Brain microvascular endothelial cell (primary cell): ENCODE results near the gene P2RY1.

ENCODE experiments used
- DNase-seq: peaks from one replicate; pipeline ENCODE4 v3.0.0-alpha.2; 2020
- H3K27ac ChIP-seq: fragments of 250-450 bp; sonication (Bioruptor Pico); 2 replicates; pipeline ENCODE4 v1.5.1; 2020; ENCODE audit warnings: mild to moderate bottlenecking, moderate library complexity
- H3K27me3 ChIP-seq: fragments of 250-450 bp; sonication (Bioruptor Pico); replicated peaks from 2 replicates; pipeline ENCODE4 v1.5.1; 2020; ENCODE audit warnings: mild to moderate bottlenecking
- H3K36me3 ChIP-seq: fragments of 250-450 bp; sonication (Bioruptor Pico); replicated peaks from 2 replicates; pipeline ENCODE4 v1.5.1; 2020; ENCODE audit warnings: mild to moderate bottlenecking
- H3K4me3 ChIP-seq: 2 replicates; pipeline ENCODE4 v1.5.1; 2011; ENCODE audit warnings: low read depth, mild to moderate bottlenecking, control low read depth, low read length, moderate library complexity
- in situ Hi-C: cut with HindIII; loops from 2 replicates; pipeline ENCODE4 v1.10.0; 2017; ENCODE audit warnings: low sequenced_read_pairs, low pct_ligation_motif_present
- TF ChIP-seq, protein P1 (sequence below): IDR thresholded peaks from 2 replicates; pipeline ENCODE4 v1.5.1; 2011; ENCODE audit warnings: low read depth, mild to moderate bottlenecking, moderate library complexity, low read length, control low read depth, inconsistent platforms; ENCODE audit errors: missing control alignments

Gene P2RY1

DNA sequence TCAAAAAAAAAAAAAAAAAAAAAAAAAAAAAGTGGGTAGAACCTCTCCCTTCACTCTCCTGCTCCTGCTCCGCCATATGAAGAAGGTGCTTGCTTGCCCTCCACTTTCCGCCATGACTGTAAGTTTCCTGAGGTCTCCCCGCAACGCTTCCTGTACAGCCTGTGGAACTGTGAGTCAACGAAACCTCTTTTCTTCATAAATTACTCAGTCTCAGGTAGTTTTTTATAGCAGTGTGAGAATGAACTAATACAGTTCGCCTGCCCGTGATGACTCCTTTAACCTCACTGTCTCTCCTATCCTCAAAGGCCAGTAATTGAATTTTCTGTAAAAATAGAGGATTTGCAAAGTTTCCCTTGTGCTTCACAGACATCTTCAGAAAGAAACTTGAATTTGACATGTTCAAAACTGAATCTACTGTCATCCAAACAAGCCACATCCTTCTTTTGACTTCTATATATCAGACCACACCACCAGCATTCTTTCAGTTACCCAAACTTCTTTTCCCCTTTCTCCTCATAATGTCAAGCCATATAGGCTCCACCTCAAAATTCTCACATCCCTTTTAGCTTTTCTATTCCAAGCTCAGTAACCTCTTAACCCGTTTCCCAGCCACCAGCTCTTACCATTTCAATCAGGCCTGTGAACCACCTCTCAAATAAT lies 44.3 kb downstream of the P2RY1 start:
- no peaks in the 10 kb centered on the region for H3K36me3 ChIP-seq
- TF ChIP-seq, protein P1, sequence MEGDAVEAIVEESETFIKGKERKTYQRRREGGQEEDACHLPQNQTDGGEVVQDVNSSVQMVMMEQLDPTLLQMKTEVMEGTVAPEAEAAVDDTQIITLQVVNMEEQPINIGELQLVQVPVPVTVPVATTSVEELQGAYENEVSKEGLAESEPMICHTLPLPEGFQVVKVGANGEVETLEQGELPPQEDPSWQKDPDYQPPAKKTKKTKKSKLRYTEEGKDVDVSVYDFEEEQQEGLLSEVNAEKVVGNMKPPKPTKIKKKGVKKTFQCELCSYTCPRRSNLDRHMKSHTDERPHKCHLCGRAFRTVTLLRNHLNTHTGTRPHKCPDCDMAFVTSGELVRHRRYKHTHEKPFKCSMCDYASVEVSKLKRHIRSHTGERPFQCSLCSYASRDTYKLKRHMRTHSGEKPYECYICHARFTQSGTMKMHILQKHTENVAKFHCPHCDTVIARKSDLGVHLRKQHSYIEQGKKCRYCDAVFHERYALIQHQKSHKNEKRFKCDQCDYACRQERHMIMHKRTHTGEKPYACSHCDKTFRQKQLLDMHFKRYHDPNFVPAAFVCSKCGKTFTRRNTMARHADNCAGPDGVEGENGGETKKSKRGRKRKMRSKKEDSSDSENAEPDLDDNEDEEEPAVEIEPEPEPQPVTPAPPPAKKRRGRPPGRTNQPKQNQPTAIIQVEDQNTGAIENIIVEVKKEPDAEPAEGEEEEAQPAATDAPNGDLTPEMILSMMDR, result no peak
- H3K4me3 ChIP-seq, result no peak overlapping the region
- no peak overlapping the region for H3K27ac ChIP-seq
- DNase-seq, result no peak
- in situ Hi-C loops, result no loop called here
- H3K27me3 ChIP-seq, result no peaks in the 10 kb centered on the region

GRCh38 chr3:152879790-152880174 lies 44.9 kb downstream of the P2RY1 start:
- Histone ChIP-seq H3K27ac (no peak overlapping the region), H3K27me3 (no peaks in the 10 kb centered on the region), H3K4me3 (no peak overlapping the region), H3K36me3 (no peaks in the 10 kb centered on the region)
- DNase-seq, result no peak
- TF ChIP-seq, protein P1, result no peak
- in situ Hi-C loops, result no loop called here

DNA sequence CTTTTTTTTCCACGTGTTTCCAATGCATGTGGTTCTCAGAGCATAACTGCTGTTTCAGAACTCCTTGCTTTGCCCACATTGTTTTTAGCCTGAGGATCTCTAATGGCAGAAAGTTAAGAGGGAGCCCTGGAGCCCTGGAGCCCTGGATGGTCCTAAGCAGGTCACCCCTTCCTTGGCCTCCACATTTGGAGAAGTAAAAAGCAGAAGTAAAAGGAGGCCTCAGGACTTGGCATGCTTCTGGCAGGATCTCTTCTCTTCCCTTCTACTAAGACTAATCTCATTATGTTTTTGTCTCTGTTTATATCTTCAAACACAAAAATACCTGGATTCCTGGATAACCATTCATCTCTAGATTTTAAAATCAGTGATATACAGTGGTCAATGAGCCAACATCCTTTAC lies 50.1 kb downstream of the P2RY1 start:
- Histone ChIP-seq H3K27me3 (no peaks in the 10 kb centered on the region), H3K27ac (no peak overlapping the region), H3K36me3 (no peaks in the 10 kb centered on the region), H3K4me3 (no peak overlapping the region)
- DNase-seq, result no peak
- TF ChIP-seq, protein P1, result no peak
- in situ Hi-C loops, result no loop called here
